Lung (tissue), 12 donors: Measurements from ENCODE around the gene DNAH1. TPM values are rescaled to one million over a fixed set of nuclear protein-coding genes. Genes with fewer than 3 reads are reported as not detected.

Experiments
- ATAC-seq: fragments of 200-7000 bp; cut with Tn5 transposase; one replicate; pipeline ENCODE4 v1.9.1; 2020; ENCODE audit warnings: moderate number of reproducible peaks; ENCODE audit not compliant: insufficient read depth, low FRiP score
- DNase-seq, 3 donors: peaks; one replicate each; pipeline ENCODE4 v3.0.0-alpha.2; 2013 to 2017
- H3K27ac ChIP-seq, 2 donors: one replicate each; pipeline ENCODE4 v1.5.1; 2013; ENCODE audit warnings: mild to moderate bottlenecking in 2 of 2, moderate library complexity in 2 of 2, control low read depth in 1 of 2, inconsistent platforms in 1 of 2, low read depth in 1 of 2, low read length in 1 of 2
- H3K27me3 ChIP-seq, 3 donors: one replicate each; pipeline ENCODE4 v1.5.1; 2013; ENCODE audit warnings: low read length in 2 of 3; ENCODE audit not compliant: control insufficient read depth in 3 of 3, insufficient read depth in 3 of 3
- H3K36me3 ChIP-seq, 4 donors: one replicate each; pipeline ENCODE4 v1.5.1; 2013; ENCODE audit warnings: low read length in 4 of 4, mild to moderate bottlenecking in 1 of 4, moderate library complexity in 1 of 4; ENCODE audit not compliant: control insufficient read depth in 4 of 4, insufficient read depth in 4 of 4
- H3K4me1 ChIP-seq, 5 donors: one replicate each; pipeline ENCODE4 v1.5.1; 2013; ENCODE audit warnings: low read length in 5 of 5, mild to moderate bottlenecking in 2 of 5, moderate library complexity in 1 of 5; ENCODE audit not compliant: control insufficient read depth in 5 of 5, insufficient read depth in 5 of 5
- H3K4me3 ChIP-seq: one replicate; pipeline ENCODE4 v1.5.1; 2013; ENCODE audit warnings: mild to moderate bottlenecking, control low read depth, moderate library complexity
- H3K9ac ChIP-seq, 2 donors: one replicate each; pipeline ENCODE4 v1.5.1; 2013; ENCODE audit warnings: low read length in 2 of 2, control low read depth in 1 of 2; ENCODE audit not compliant: insufficient read depth in 1 of 2
- H3K9me3 ChIP-seq, 4 donors: one replicate each; pipeline ENCODE4 v1.5.1; 2013; ENCODE audit warnings: low read length in 3 of 4, mild to moderate bottlenecking in 1 of 4, moderate library complexity in 1 of 4; ENCODE audit not compliant: control insufficient read depth in 4 of 4, insufficient read depth in 3 of 4
- CTCF ChIP-seq: IDR thresholded peaks from 2 replicates; pipeline ENCODE4 v1.5.1; 2012; ENCODE audit warnings: mild to moderate bottlenecking; ENCODE audit errors: control extremely low read depth, extremely low read depth
- WGBS, 2 donors: extraction: QIAGEN DNeasy Blood & Tissue Kit; methylation state at CpG; one replicate each; pipeline ENCODE4 v1.1.7; 2013; 5-methylcytosine and 5-hydroxymethylcytosine counted together
- polyA plus RNA-seq, 2 donors: library from polyadenylated mRNA; stranded (reverse); fragments of 200-250 nt; gene quantifications; one replicate each; pipeline ENCODE4 v1.2.1, GENCODE V29; 2013
- total RNA-seq, 2 donors: library from RNA; depleted of rRNA in 1 of 2; stranded (reverse); fragments of >200 nt in 1 of 2; gene quantifications; one replicate each; pipeline ENCODE4 v1.2.1, GENCODE V29; 2014 to 2021
- donor health status: control.
- donor health status: control.
- donor health status: Bipolar disorder and iron deficiency.
- donor health status: healthy.
- donor health status: DM: yes; HTN: yes; CAD: no.

DNAH1 gene
- total and polyA plus RNA-seq, 4 donors: 6.1 to 21.5 (median 11.4) TPM

- no peak for ATAC-seq
- no peaks in the 10 kb centered on the region for H3K9me3 ChIP-seq
- DNase-seq: no peak
- no peak overlapping the region for H3K4me3 ChIP-seq
- peaks cover 0 to 33% (median 4%) of the 10 kb centered on the region in 4 donors for H3K36me3 ChIP-seq
- no peak for TF ChIP-seq CTCF
- no peaks in the 10 kb centered on the region for H3K27me3 ChIP-seq
- no peak overlapping the region for H3K9ac ChIP-seq
- no peak overlapping the region for H3K27ac ChIP-seq
- peaks cover 0 to 12% (median 5%) of the 10 kb centered on the region in 5 donors for H3K4me1 ChIP-seq
- WGBS, 2 donors: 96 to 97% methylated on average over 1 of the region's 1 CpG
Measured at GRCh38 chr3:52289338-52289746, 26.8 kb upstream of the DNAH1 start.

GRCh38 chr3:52289747-52290595 is 26.1 kb upstream of the DNAH1 start:
- no peaks in the 10 kb centered on the region for H3K27me3 ChIP-seq
- H3K36me3 ChIP-seq: peaks cover 0 to 33% (median 4%) of the 10 kb centered on the region in 4 donors
- H3K27ac ChIP-seq: no peak overlapping the region
- DNase-seq (no peak), ATAC-seq (no peak)
- H3K9me3 ChIP-seq: no peaks in the 10 kb centered on the region
- H3K4me1 ChIP-seq: peaks cover 0 to 12% (median 5%) of the 10 kb centered on the region in 5 donors
- TF ChIP-seq CTCF: no peak
- no peak overlapping the region for H3K4me3 ChIP-seq
- WGBS, 2 donors: 86 to 91% methylated on average over 15 of the region's 15 CpGs
- H3K9ac ChIP-seq: no peak overlapping the region

- no peak for TF ChIP-seq CTCF
- Histone ChIP-seq H3K9ac (no peak overlapping the region), H3K36me3 (peaks cover 0 to 36% (median 4%) of the 10 kb centered on the region in 4 donors), H3K9me3 (no peaks in the 10 kb centered on the region), H3K4me3 (no peak overlapping the region), H3K27me3 (no peaks in the 10 kb centered on the region), H3K4me1 (peaks cover 0 to 12% (median 5%) of the 10 kb centered on the region in 5 donors), H3K27ac (no peak overlapping the region)
- no peak for ATAC-seq
- DNase-seq: no peak
- WGBS, 2 donors: 94 to 95% methylated on average over 23 of the region's 23 CpGs
Measured at GRCh38 chr3:52290596-52291507, 25.3 kb upstream of the DNAH1 start.
